ENCODE data around the gene IMMP2L.

DNA sequence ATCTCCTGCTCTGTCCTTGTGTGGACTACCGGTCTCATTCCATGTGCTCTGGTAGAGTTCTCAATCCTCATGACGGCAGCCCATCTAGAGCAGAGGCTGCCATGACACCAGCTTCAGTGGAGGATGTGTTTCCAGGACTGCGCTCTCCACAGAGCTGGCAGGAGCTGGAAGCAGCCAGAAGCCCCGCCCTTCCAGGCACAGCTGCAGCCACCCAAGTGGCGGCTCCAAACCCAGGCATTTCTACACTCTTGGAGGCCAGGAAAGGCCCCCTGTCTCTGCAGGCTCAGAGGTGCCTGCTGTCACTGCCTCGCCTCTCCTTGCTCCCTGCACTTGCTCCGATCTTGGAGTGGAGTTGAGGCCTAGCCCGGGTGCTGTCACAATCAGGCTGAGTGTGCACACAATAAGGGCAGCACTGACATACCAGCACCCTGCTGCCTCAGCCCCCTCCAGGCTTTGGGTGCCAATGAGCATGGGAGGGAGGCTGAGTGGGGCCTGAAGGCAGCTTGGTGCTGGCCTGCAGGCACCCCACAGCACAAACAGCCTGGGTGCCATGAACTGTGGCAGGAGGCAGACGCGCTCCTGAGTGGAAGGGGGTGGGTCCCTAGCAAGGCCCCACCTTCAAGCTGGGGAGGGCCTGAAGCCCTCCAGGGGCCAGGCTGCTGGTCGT, 349.3 kb downstream of the IMMP2L start:
- TF ChIP-seq, protein P1, sequence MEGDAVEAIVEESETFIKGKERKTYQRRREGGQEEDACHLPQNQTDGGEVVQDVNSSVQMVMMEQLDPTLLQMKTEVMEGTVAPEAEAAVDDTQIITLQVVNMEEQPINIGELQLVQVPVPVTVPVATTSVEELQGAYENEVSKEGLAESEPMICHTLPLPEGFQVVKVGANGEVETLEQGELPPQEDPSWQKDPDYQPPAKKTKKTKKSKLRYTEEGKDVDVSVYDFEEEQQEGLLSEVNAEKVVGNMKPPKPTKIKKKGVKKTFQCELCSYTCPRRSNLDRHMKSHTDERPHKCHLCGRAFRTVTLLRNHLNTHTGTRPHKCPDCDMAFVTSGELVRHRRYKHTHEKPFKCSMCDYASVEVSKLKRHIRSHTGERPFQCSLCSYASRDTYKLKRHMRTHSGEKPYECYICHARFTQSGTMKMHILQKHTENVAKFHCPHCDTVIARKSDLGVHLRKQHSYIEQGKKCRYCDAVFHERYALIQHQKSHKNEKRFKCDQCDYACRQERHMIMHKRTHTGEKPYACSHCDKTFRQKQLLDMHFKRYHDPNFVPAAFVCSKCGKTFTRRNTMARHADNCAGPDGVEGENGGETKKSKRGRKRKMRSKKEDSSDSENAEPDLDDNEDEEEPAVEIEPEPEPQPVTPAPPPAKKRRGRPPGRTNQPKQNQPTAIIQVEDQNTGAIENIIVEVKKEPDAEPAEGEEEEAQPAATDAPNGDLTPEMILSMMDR (IDR thresholded peaks at IDR 0.05; ENCODE audit: insufficient read depth, low read length, poor library complexity, severe bottlenecking): no peak
- TF ChIP-seq EZH2phosphoT487 (conservative IDR thresholded peaks at IDR 0.05; ENCODE audit: low read length): no peak

All from SU-DHL-6 (cell line).